ENCODE measurements around the gene MAGOH. TPM values are rescaled to one million over a fixed set of nuclear protein-coding genes. Genes with fewer than 3 reads are reported as not detected.

MAGOH gene
- total and polyA plus RNA-seq, 2 of the 13 experiments (the other 11 are each of a cell fraction or from before 2014, with no cell fraction given): 24.1 to 87.0 TPM

- TF ChIP-seq, protein P1, sequence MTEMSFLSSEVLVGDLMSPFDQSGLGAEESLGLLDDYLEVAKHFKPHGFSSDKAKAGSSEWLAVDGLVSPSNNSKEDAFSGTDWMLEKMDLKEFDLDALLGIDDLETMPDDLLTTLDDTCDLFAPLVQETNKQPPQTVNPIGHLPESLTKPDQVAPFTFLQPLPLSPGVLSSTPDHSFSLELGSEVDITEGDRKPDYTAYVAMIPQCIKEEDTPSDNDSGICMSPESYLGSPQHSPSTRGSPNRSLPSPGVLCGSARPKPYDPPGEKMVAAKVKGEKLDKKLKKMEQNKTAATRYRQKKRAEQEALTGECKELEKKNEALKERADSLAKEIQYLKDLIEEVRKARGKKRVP (CRISPR knock-in tag; IDR thresholded peaks at IDR 0.05): no peak
- TF ChIP-seq KAT7 (CRISPR knock-in tag; IDR thresholded peaks at IDR 0.05; ENCODE audit: borderline replicate concordance) (no peak), PAF1 (CRISPR knock-in tag; IDR thresholded peaks at IDR 0.05) (no peak), PHF21A (CRISPR knock-in tag; IDR thresholded peaks at IDR 0.05) (no peak), NFE2 (CRISPR knock-in tag; IDR thresholded peaks at IDR 0.05) (no peak), ZIK1 (CRISPR knock-in tag; IDR thresholded peaks at IDR 0.05; ENCODE audit: borderline replicate concordance, low read depth) (no peak)
- TF ChIP-seq, protein P2, sequence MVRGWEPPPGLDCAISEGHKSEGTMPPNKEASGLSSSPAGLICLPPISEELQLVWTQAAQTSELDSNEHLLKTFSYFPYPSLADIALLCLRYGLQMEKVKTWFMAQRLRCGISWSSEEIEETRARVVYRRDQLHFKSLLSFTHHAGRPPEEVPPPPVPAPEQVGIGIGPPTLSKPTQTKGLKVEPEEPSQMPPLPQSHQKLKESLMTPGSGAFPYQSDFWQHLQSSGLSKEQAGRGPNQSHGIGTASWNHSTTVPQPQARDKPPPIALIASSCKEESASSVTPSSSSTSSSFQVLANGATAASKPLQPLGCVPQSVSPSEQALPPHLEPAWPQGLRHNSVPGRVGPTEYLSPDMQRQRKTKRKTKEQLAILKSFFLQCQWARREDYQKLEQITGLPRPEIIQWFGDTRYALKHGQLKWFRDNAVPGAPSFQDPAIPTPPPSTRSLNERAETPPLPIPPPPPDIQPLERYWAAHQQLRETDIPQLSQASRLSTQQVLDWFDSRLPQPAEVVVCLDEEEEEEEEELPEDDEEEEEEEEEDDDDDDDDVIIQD (CRISPR knock-in tag; IDR thresholded peaks at IDR 0.05; ENCODE audit: low read depth): no peak
These were observed 38.0 kb upstream of the MAGOH start (continued) for GRCh38 chr1:53276153-53276901.

DNA sequence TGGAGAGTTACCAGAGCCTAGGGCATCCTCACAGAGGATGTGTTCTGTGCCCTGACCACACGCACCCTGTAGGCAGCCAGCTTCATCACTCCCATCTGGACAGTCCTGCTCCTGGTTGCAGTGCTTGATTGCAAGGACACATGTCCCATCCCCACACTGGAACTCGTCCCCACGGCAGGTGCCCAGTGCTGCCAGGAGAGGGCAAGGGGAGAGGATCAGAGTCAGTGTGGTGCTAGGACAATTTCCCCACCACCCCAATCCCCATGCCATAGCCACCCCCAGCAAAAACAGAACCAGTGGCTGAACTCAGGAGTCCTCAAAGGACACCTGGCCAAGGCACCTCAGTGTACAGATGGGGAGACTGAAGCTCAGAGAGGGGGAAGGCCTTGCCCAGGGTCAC lies 37.2 kb upstream of the MAGOH start:
- no TSS peak for BruUV-seq (replicated peaks)
- no peak overlapping the region for H2AFZ ChIP-seq (ENCODE audit: low read length)
- CTCF ChIA-PET (ENCODE audit: low intra/inter-chr PET ratio, low total read pairs): no interaction called here
- H4K20me1 ChIP-seq (ENCODE audit: insufficient read depth, low read length): no peaks in the 10 kb centered on the region
- no peaks in the 10 kb centered on the region for H3K9me3 ChIP-seq (ENCODE audit: low read length)
- no peaks in the 10 kb centered on the region for H3K27me3 ChIP-seq (ENCODE audit: control insufficient read depth in 1 of 2, insufficient read depth in 2 of 2, low read length in 2 of 2)
- no peaks in the 10 kb centered on the region for H3K4me1 ChIP-seq (ENCODE audit: insufficient read depth, low read length)
- DNase-seq (ENCODE audit: low spot score): no peak
- H3K27ac ChIP-seq (ENCODE audit: extremely low read length, insufficient read depth, low read length): no peak overlapping the region
- POLR2A ChIA-PET: no interaction called here
- no peak overlapping the region for H3K9ac ChIP-seq (ENCODE audit: insufficient read depth, low read depth, low read length)
- in situ Hi-C loops (cut with HindIII; ENCODE audit: extremely low pct_ligation_motif_present, low pct_unique_long_range_greater_than_20kb) (loop anchor here (5.0 kb wide), 1 partner anchor 117 kb away; no protein-coding TSS in a partner anchor), intact Hi-C loops (cut with micrococcal nuclease; ENCODE audit: unreplicated experiment) (no loop called here)
- no peak for ATAC-seq
- no peak overlapping the region for H3K4me2 ChIP-seq (ENCODE audit: low read depth, low read length)
- H3K79me2 ChIP-seq (ENCODE audit: insufficient read depth, low read length): no peaks in the 10 kb centered on the region
- FAIRE-seq: no peak
- 100% methylated on average over 3 of the region's 3 CpGs for WGBS (ENCODE audit: low lambda C conversion rate)
- no peak overlapping the region for H3K4me3 ChIP-seq (replicated peaks in 1 of 3; ENCODE audit: insufficient read depth in 1 of 3, low read depth in 2 of 3, low read length in 3 of 3)
- H3K36me3 ChIP-seq (replicated peaks in 1 of 2; ENCODE audit: control insufficient read depth in 1 of 2, insufficient read depth in 2 of 2, low read length in 2 of 2): peaks cover 7 to 18% of the 10 kb centered on the region in 2 experiments; a peak in 4 of 5 replicates
- TF ChIP-seq ZFP90 (CRISPR knock-in tag; IDR thresholded peaks at IDR 0.05; ENCODE audit: borderline replicate concordance): no peak
- TF ChIP-seq ZNF775 (CRISPR knock-in tag; IDR thresholded peaks at IDR 0.05; ENCODE audit: borderline replicate concordance): no peak
- TF ChIP-seq, protein P3, sequence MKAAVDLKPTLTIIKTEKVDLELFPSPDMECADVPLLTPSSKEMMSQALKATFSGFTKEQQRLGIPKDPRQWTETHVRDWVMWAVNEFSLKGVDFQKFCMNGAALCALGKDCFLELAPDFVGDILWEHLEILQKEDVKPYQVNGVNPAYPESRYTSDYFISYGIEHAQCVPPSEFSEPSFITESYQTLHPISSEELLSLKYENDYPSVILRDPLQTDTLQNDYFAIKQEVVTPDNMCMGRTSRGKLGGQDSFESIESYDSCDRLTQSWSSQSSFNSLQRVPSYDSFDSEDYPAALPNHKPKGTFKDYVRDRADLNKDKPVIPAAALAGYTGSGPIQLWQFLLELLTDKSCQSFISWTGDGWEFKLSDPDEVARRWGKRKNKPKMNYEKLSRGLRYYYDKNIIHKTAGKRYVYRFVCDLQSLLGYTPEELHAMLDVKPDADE (CRISPR knock-in tag; IDR thresholded peaks at IDR 0.05): no peak
- no peak for TF ChIP-seq ZNF350 (CRISPR knock-in tag; IDR thresholded peaks at IDR 0.05; ENCODE audit: borderline replicate concordance, low read depth)

Measured in HepG2 (cell line).